Dedifferentiated amniotic fluid mesenchymal stem cell (primary cell): ENCODE data around the gene PDE9A.

Experiments
- DNase-seq: peaks from one replicate; pipeline ENCODE4 v3.0.0-alpha.2; 2016; ENCODE audit errors: extremely low spot score

PDE9A gene

GRCh38 chr21:42735944-42736343, 82.5 kb downstream of the PDE9A start:
- no peak for DNase-seq

DNA sequence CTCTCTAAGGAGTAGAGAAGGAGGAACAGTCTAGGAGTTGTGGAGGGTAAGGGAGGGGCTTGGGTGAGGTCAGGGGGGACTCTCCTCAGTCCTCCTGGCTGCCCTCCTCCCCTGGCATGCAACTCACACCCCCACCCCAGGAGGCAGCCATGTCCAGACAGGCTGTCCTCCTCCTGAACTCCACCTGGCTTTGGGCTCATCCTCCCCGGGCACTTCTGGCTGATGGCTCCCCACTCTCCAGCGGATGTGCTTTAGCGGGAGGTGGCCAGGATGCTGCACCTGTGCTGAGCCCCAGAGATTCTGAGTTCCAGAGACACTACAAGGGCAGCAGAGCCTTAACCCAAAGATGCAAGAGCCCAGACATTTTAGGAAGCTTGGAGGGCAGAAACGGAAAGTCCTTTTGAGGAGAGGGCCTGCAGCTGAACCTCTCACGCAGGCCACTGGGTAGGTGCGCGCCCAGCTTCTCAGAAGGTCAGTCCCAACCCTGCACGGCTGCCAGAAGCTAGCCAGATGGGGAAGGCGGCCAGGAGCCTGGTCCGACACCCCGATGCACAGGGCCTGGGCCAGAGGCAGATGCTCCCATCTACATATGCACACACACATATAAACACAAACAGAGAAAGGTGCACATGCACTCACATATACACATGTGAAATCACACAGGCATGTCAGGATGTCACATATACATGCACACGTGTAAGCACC, 83.4 kb downstream of the PDE9A start:
- no peak for DNase-seq

DNA sequence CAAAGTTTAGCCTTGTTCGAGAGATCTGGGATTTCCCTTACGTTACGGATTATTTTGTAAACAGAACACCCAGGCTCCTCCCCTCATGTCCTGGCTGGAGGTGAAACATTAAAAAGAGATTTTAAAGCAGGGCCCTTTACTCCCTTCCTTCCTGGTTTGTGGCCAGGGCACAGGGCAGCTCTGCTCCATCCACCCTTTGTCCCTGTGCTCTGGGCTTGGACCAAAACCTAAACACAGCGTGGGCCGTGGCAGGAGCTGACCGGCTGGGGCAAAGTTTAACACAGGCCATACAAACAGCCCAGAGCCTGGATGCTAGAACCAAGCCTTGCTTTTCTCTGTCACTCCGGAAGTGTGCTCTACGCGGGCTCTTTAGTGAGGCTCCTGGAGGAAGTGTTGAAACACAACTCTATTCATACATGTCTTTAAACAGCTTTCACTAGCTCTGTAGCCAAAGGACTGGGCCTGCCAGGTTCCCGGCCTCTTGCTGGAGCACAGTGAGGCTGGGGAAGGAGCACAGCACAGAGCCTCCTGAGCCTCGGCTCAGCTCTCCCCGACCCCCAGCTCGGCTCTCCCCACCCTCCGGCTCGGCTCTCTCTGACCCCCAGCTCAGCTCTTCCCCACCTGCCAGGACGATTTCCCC, 84.7 kb downstream of the PDE9A start:
- DNase-seq = no peak

DNA sequence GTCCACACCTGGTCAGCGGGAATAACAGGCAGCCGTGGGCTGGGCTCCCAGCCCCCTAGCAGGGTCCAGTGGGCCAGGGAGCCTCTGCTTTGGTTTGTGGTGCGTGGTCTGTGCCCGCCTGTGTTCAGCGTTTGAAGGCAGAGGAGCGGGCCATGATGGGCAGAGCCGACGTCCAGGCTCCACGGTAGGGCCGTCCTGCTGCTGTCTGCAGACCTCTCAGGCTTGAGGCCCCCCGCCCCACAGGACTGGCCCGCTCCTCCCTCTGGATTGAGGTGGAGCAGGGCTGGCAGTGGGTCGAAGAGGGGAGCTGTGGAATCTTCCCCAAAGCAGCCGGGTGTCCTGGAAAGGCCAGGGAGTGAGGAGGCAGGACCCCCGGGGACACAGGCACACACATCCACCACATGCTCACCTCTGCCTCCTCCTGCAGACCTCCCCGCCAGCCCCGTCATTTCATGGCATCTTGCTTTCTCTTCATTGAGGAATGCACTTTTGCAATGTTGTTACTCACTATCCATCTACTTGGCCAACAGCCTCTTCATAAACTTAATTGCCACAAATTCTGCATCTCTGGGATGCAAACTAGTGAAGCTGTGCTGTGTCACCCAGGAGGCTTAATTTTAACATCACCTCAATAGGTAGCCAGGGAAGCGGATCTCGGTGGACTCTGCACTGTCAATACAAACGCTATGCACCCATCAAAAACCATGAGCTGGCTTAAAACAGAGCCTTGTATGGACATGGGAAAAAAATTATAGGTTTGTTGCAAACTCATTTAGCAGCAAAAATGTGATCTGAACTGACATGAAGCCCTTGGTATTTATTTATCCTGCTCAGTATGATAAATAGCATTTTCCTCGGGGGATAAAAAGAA, 85.9 kb downstream of the PDE9A start:
- no peak for DNase-seq

DNA sequence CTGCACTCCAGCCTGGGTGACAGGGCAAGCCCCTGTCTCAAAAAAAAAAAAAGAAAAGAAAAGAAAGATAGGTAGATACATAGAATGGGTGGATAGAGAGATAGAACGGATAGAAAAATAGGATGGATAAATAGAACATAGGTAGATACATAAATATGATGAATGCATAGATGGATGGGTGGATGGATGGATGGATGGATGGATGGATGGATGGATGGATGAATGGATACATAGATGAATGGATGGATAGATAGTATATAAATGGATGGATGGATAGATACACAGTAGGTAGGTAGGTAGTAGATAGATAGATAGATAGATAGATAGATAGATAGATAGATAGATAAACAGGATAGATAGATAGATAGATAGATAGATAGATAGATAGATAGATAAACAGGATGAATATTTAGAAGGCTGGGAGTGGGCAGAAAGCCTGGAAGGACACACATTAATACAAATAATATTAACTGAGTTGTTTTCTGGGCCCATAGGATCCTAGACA, 87.0 kb downstream of the PDE9A start:
- no peak for DNase-seq

DNA sequence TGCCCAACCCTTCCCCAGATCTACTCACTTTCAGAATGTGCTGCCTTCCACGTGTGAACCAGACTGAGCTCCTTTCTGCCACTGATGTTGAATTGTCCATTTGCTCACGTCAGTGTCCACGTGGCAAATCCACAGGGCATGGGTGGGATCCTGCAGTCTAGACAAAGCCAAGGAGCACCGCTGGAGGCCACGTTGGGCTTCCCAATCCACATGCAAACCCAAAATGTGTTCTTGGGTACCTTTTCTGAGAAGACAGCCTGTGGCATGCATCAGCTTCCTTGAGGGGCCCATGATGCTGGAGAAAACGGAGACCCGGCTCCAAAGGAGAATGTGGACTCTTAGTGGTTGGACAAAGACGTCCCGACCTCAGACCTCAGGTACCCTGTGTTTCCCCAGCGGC, 87.6 kb downstream of the PDE9A start:
- DNase-seq = no peak

DNA sequence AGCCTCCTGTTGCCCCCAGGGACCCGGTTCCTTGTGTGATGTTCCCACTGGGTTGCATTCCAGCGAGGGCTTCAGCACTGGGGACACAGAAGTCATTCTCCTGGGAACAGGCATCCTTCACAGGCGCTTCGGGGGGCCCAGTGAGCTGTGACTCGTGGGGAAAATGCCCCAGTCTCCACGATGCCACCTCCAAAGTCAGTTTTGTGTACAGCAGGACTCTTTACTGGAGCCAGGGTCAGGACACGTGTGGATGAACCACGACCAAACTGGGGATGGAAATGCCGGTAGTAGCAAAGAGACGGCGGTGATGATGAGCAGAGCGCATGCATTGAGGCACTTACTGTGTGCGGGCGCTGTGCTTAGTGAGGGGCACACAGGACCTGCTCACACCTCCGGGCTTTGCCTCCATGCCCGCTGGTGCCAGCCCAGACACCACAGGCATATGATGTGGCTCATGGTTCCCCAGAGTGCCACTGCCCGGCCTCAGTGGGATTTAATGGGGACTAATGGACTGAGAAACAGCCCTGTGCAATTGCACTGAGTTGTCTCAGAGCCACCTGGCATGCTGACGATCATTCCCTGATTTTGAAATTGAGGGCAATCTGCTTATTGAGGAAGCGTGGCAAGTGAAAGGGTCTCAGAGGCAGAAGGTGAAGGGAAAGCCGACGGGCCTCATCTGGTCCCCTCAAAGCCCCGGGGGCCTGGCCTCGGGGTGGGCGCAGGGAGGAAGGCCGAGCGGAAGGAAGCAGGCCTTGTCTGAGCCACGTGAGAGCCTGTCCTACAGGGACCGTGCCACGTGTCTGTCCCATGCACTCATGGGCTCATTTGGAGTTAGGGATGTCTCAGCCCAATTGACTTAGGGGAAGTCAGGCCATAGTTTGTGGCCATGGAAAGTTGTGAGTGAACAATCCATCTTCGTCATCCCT, 91.4 kb downstream of the PDE9A start:
- DNase-seq = no peak

GRCh38 chr21:42745511-42746239, 92.3 kb downstream of the PDE9A start:
- no peak for DNase-seq

- DNase-seq = no peak
These were observed 92.8 kb downstream of the PDE9A start for GRCh38 chr21:42746240-42746592.

DNA sequence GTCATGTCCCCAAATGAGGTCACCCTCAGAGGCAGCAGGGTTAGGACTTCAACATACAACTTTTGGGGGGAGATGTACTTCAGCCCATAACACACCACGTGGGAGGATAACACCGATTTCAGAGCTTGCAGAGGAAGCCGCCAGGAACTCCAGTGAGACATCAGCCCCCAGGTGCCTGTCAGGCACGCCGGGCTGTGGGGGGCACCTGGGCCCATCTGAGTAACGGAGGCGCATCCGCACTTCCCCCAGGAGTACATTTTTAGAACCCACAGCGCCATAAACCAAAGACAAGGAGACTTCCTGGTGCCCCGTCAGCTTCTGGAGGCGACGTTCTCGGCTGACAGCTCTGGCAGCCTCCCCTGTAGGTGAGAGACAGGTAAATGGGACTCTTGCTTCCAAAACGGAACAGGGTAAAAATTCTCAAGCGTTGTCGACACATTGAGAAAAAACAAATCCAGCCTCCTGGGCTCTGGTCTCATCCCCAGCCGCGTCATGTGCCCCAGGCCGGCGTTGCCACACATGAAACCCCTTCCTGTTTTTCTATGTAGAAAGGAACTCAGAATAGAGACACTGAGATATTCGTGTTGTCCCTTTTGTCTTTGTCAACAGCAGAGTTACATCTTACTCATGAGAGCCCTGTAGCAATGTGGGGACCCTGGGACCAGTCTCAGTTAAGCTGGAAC, 93.3 kb downstream of the PDE9A start:
- DNase-seq = no peak

GRCh38 chr21:42747276-42747701, 93.9 kb downstream of the PDE9A start:
- DNase-seq = no peak

GRCh38 chr21:42747746-42748351, 94.4 kb downstream of the PDE9A start:
- DNase-seq = no peak

DNA sequence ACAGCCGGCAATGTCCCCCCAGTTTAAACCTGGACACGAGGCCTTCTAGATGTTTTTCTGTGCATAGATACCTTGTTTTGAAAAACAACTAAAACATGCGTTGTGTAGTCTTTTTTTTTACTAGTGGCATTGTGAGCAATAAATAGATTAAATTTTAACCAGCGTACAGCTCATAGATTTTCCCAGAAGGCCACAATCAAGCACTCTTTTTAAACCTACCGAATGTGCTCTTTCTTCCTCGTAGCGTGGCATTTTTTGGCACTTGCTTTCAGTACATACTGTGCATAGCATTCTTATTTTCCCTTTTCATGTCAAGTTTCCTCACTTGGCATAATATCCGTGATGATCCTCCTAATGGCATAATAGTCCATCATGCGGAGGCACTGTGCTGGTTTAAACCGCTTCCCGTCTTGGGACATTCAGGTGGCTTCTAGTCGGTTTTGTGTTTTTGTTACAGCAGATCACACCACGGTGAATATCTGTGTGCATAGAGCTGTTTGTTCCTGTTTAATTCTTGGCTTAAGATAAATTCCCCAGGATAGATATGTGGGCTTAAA, 95.3 kb downstream of the PDE9A start:
- no peak for DNase-seq

- DNase-seq = no peak
These were observed 97.5 kb downstream of the PDE9A start for GRCh38 chr21:42750737-42751530.

DNA sequence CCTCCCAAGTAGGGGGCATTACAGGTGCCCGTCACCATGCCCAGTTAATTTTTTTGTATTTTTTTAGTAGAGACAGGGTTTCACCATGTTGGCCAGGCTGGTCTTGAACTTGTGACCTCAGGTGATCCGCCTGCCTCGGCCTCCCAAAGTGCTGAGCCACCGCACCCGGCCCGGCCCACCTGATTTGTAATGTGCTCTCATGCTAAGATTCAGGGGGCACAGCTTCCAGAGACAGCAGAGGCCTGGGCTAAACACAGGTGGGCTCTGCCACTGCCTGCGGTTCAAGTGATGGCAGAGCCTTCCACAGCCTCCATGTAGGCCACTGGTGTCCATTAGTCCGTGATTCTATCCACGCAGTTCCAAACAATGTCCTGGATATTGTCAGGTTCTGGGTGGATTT, 98.4 kb downstream of the PDE9A start:
- DNase-seq = no peak

- DNase-seq = no peak
These were observed 100.4 kb downstream of the PDE9A start for GRCh38 chr21:42753804-42754203.

GRCh38 chr21:42754270-42754933, 101.0 kb downstream of the PDE9A start:
- no peak for DNase-seq

DNA sequence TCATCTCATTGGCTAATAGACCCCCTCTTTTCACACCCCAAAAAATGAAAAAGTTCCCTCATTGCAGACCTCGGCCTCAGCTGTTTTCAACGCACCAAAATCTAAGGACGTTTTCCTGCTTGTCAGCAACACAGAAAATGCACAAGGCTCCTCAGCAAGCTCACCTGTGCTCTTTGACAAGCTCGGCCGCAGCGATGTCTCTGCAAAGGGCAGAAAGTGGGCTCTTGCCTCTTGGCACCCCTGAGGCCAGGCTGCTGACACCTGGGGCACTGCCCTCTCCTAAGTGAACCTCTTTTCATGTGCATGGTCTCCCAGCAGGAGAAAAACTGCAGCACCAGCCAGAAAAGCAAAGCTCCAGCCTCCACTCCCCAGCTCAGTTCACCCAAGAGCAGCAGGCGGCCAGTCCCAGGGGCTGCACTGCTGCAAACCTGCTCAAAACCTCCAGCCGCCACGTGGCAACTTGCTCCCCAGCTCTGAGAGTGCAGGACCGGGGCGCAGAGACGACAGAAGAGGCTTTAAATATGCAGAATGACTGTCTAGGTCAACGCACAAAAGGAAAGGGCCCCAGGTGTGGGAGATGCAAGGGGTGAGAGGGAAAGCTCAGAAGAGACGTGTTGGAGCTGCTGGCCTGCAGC, 101.7 kb downstream of the PDE9A start:
- DNase-seq = no peak
